ENCODE measurements around the gene CNOT11.

Gene CNOT11

GRCh38 chr2:101272045-101272784, 19.5 kb downstream of the CNOT11 start:
- no peak for TF ChIP-seq CTCF (IDR thresholded peaks at IDR 0.05; ENCODE audit: borderline replicate concordance, insufficient read depth, low read depth, low read length)

GRCh38 chr2:101273056-101273455, 20.4 kb downstream of the CNOT11 start:
- no peak overlapping the region for H3K4me3 ChIP-seq (ENCODE audit: low read depth, low read length)
- TF ChIP-seq CTCF (IDR thresholded peaks at IDR 0.05; ENCODE audit: borderline replicate concordance, insufficient read depth, low read depth, low read length): no peak

More at GRCh38 chr2:101272045-101272784, 19.5 kb downstream of the CNOT11 start:
- no peak overlapping the region for H3K4me3 ChIP-seq (ENCODE audit: low read depth, low read length)

- no peak overlapping the region for H3K4me3 ChIP-seq (ENCODE audit: low read depth, low read length)
- no peak for TF ChIP-seq CTCF (IDR thresholded peaks at IDR 0.05; ENCODE audit: borderline replicate concordance, insufficient read depth, low read depth, low read length)
Measured at GRCh38 chr2:101274142-101274541, 21.5 kb downstream of the CNOT11 start.

GRCh38 chr2:101277111-101277510, 24.4 kb downstream of the CNOT11 start:
- TF ChIP-seq CTCF (IDR thresholded peaks at IDR 0.05; ENCODE audit: borderline replicate concordance, insufficient read depth, low read depth, low read length): no peak
- H3K4me3 ChIP-seq (ENCODE audit: low read depth, low read length): no peak overlapping the region

GRCh38 chr2:101278925-101279324, 26.2 kb downstream of the CNOT11 start:
- no peak overlapping the region for H3K4me3 ChIP-seq (ENCODE audit: low read depth, low read length)
- no peak for TF ChIP-seq CTCF (IDR thresholded peaks at IDR 0.05; ENCODE audit: borderline replicate concordance, insufficient read depth, low read depth, low read length)

GRCh38 chr2:101281482-101281881, 28.8 kb downstream of the CNOT11 start:
- no peak for TF ChIP-seq CTCF (IDR thresholded peaks at IDR 0.05; ENCODE audit: borderline replicate concordance, insufficient read depth, low read depth, low read length)
- H3K4me3 ChIP-seq (ENCODE audit: low read depth, low read length): no peak overlapping the region

GRCh38 chr2:101282980-101283379, 30.3 kb downstream of the CNOT11 start:
- TF ChIP-seq CTCF (IDR thresholded peaks at IDR 0.05; ENCODE audit: borderline replicate concordance, insufficient read depth, low read depth, low read length): no peak
- H3K4me3 ChIP-seq (ENCODE audit: low read depth, low read length): no peak overlapping the region
